ENCODE measurements around the gene TMEM43.

TMEM43 gene

DNA sequence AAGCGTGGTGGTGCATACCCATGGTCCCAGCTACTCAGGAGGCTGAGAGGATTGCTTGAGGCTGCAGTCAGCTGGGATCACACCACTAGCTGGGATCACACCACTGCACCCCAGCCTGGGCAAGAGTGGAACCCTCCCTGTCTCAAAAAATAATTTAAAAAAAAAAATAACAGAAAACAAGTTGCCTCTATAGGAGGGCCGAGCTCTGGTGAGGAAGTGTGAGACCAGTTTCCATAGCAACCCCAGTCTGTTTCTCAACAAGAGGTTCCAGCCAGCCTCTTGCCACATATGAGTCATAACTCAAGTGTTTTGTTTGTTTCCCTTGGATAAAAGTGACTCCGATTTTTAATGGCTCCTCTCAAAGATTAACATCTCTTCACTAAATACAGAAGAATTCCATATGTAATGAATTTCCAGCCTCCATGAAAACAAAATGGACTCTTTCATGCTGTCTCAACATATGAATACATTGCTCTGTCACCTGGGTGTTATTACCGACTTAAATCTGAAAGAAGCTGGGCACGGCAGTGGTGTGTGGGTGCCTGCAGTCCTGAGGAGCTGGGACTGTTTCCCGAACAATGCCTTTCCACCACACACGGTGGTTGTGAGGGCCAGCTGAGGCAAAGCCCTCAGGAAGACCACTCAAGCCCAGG lies 19.7 kb downstream of the TMEM43 start (continued):
- TF ChIP-seq, protein P1, sequence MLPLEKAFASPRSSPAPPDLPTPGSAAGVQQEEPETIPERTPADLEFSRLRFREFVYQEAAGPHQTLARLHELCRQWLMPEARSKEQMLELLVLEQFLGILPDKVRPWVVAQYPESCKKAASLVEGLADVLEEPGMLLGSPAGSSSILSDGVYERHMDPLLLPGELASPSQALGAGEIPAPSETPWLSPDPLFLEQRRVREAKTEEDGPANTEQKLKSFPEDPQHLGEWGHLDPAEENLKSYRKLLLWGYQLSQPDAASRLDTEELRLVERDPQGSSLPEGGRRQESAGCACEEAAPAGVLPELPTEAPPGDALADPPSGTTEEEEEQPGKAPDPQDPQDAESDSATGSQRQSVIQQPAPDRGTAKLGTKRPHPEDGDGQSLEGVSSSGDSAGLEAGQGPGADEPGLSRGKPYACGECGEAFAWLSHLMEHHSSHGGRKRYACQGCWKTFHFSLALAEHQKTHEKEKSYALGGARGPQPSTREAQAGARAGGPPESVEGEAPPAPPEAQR (tag by site-specific recombination; IDR thresholded peaks at IDR 0.05): no peak
- TF ChIP-seq ZBTB20 (tag by site-specific recombination; IDR thresholded peaks at IDR 0.05) (peak; percentile 72), ZSCAN16 (tag by site-specific recombination; IDR thresholded peaks at IDR 0.05) (no peak), ZNF391 (tag by site-specific recombination; IDR thresholded peaks at IDR 0.05; ENCODE audit: borderline replicate concordance, low read depth) (no peak), ZNF350 (tag by site-specific recombination; IDR thresholded peaks at IDR 0.05) (no peak), ZNF133 (tag by site-specific recombination; IDR thresholded peaks at IDR 0.05) (no peak), SP2 (tag by site-specific recombination; IDR thresholded peaks at IDR 0.05) (no peak), MYNN (tag by site-specific recombination; IDR thresholded peaks at IDR 0.05; ENCODE audit: borderline replicate concordance) (no peak), ZNF473 (tag by site-specific recombination; IDR thresholded peaks at IDR 0.05) (no peak), ZNF354C (tag by site-specific recombination; IDR thresholded peaks at IDR 0.05; ENCODE audit: borderline replicate concordance, low read depth) (no peak), ZEB2 (tag by site-specific recombination; IDR thresholded peaks at IDR 0.05) (peak; percentile 83), ZFHX2 (tag by site-specific recombination; conservative IDR thresholded peaks at IDR 0.05) (no peak), IKZF3 (tag by site-specific recombination; IDR thresholded peaks at IDR 0.05) (peak; percentile 91), ZFP3 (tag by site-specific recombination; IDR thresholded peaks at IDR 0.05; ENCODE audit: low read depth) (no peak), ZNF16 (tag by site-specific recombination; IDR thresholded peaks at IDR 0.05; ENCODE audit: low read depth) (no peak), YY2 (tag by site-specific recombination; IDR thresholded peaks at IDR 0.05) (0 out of 2 replicates have a peak, but pooled peaks have one; percentile 42), YY1 (tag by site-specific recombination; IDR thresholded peaks at IDR 0.05) (no peak; the same call in 1 of the 2 replicates), ZFP41 (tag by site-specific recombination; IDR thresholded peaks at IDR 0.05; ENCODE audit: borderline replicate concordance) (no peak), ZNF600 (tag by site-specific recombination; IDR thresholded peaks at IDR 0.05) (no peak)
- TF ChIP-seq, protein P2, sequence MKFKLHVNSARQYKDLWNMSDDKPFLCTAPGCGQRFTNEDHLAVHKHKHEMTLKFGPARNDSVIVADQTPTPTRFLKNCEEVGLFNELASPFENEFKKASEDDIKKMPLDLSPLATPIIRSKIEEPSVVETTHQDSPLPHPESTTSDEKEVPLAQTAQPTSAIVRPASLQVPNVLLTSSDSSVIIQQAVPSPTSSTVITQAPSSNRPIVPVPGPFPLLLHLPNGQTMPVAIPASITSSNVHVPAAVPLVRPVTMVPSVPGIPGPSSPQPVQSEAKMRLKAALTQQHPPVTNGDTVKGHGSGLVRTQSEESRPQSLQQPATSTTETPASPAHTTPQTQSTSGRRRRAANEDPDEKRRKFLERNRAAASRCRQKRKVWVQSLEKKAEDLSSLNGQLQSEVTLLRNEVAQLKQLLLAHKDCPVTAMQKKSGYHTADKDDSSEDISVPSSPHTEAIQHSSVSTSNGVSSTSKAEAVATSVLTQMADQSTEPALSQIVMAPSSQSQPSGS (tag by site-specific recombination; IDR thresholded peaks at IDR 0.05; ENCODE audit: low read depth): no peak
- TF ChIP-seq, protein P3, sequence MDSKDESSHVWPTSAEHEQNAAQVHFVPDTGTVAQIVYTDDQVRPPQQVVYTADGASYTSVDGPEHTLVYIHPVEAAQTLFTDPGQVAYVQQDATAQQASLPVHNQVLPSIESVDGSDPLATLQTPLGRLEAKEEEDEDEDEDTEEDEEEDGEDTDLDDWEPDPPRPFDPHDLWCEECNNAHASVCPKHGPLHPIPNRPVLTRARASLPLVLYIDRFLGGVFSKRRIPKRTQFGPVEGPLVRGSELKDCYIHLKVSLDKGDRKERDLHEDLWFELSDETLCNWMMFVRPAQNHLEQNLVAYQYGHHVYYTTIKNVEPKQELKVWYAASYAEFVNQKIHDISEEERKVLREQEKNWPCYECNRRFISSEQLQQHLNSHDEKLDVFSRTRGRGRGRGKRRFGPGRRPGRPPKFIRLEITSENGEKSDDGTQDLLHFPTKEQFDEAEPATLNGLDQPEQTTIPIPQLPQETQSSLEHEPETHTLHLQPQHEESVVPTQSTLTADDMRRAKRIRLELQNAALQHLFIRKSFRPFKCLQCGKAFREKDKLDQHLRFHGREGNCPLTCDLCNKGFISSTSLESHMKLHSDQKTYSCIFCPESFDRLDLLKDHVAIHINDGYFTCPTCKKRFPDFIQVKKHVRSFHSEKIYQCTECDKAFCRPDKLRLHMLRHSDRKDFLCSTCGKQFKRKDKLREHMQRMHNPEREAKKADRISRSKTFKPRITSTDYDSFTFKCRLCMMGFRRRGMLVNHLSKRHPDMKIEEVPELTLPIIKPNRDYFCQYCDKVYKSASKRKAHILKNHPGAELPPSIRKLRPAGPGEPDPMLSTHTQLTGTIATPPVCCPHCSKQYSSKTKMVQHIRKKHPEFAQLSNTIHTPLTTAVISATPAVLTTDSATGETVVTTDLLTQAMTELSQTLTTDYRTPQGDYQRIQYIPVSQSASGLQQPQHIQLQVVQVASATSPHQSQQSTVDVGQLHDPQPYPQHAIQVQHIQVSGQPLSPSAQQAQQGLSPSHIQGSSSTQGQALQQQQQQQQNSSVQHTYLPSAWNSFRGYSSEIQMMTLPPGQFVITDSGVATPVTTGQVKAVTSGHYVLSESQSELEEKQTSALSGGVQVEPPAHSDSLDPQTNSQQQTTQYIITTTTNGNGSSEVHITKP (tag by site-specific recombination; IDR thresholded peaks at IDR 0.05): peak; percentile 83
- TF ChIP-seq, protein P4, sequence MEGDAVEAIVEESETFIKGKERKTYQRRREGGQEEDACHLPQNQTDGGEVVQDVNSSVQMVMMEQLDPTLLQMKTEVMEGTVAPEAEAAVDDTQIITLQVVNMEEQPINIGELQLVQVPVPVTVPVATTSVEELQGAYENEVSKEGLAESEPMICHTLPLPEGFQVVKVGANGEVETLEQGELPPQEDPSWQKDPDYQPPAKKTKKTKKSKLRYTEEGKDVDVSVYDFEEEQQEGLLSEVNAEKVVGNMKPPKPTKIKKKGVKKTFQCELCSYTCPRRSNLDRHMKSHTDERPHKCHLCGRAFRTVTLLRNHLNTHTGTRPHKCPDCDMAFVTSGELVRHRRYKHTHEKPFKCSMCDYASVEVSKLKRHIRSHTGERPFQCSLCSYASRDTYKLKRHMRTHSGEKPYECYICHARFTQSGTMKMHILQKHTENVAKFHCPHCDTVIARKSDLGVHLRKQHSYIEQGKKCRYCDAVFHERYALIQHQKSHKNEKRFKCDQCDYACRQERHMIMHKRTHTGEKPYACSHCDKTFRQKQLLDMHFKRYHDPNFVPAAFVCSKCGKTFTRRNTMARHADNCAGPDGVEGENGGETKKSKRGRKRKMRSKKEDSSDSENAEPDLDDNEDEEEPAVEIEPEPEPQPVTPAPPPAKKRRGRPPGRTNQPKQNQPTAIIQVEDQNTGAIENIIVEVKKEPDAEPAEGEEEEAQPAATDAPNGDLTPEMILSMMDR (tag by site-specific recombination; IDR thresholded peaks at IDR 0.05): no peak
- TF ChIP-seq, protein P5, sequence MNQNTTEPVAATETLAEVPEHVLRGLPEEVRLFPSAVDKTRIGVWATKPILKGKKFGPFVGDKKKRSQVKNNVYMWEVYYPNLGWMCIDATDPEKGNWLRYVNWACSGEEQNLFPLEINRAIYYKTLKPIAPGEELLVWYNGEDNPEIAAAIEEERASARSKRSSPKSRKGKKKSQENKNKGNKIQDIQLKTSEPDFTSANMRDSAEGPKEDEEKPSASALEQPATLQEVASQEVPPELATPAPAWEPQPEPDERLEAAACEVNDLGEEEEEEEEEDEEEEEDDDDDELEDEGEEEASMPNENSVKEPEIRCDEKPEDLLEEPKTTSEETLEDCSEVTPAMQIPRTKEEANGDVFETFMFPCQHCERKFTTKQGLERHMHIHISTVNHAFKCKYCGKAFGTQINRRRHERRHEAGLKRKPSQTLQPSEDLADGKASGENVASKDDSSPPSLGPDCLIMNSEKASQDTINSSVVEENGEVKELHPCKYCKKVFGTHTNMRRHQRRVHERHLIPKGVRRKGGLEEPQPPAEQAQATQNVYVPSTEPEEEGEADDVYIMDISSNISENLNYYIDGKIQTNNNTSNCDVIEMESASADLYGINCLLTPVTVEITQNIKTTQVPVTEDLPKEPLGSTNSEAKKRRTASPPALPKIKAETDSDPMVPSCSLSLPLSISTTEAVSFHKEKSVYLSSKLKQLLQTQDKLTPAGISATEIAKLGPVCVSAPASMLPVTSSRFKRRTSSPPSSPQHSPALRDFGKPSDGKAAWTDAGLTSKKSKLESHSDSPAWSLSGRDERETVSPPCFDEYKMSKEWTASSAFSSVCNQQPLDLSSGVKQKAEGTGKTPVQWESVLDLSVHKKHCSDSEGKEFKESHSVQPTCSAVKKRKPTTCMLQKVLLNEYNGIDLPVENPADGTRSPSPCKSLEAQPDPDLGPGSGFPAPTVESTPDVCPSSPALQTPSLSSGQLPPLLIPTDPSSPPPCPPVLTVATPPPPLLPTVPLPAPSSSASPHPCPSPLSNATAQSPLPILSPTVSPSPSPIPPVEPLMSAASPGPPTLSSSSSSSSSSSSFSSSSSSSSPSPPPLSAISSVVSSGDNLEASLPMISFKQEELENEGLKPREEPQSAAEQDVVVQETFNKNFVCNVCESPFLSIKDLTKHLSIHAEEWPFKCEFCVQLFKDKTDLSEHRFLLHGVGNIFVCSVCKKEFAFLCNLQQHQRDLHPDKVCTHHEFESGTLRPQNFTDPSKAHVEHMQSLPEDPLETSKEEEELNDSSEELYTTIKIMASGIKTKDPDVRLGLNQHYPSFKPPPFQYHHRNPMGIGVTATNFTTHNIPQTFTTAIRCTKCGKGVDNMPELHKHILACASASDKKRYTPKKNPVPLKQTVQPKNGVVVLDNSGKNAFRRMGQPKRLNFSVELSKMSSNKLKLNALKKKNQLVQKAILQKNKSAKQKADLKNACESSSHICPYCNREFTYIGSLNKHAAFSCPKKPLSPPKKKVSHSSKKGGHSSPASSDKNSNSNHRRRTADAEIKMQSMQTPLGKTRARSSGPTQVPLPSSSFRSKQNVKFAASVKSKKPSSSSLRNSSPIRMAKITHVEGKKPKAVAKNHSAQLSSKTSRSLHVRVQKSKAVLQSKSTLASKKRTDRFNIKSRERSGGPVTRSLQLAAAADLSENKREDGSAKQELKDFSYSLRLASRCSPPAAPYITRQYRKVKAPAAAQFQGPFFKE (tag by site-specific recombination; IDR thresholded peaks at IDR 0.05; ENCODE audit: borderline replicate concordance): no peak
- TF ChIP-seq, protein P6, sequence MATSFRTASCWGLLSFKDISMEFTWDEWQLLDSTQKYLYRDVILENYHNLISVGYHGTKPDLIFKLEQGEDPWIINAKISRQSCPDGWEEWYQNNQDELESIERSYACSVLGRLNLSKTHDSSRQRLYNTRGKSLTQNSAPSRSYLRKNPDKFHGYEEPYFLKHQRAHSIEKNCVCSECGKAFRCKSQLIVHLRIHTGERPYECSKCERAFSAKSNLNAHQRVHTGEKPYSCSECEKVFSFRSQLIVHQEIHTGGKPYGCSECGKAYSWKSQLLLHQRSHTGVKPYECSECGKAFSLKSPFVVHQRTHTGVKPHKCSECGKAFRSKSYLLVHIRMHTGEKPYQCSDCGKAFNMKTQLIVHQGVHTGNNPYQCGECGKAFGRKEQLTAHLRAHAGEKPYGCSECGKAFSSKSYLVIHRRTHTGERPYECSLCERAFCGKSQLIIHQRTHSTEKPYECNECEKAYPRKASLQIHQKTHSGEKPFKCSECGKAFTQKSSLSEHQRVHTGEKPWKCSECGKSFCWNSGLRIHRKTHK (tag by site-specific recombination; IDR thresholded peaks at IDR 0.05): no peak
